Measurements from ENCODE around the gene SGO2.

- TF ChIP-seq, protein P1, sequence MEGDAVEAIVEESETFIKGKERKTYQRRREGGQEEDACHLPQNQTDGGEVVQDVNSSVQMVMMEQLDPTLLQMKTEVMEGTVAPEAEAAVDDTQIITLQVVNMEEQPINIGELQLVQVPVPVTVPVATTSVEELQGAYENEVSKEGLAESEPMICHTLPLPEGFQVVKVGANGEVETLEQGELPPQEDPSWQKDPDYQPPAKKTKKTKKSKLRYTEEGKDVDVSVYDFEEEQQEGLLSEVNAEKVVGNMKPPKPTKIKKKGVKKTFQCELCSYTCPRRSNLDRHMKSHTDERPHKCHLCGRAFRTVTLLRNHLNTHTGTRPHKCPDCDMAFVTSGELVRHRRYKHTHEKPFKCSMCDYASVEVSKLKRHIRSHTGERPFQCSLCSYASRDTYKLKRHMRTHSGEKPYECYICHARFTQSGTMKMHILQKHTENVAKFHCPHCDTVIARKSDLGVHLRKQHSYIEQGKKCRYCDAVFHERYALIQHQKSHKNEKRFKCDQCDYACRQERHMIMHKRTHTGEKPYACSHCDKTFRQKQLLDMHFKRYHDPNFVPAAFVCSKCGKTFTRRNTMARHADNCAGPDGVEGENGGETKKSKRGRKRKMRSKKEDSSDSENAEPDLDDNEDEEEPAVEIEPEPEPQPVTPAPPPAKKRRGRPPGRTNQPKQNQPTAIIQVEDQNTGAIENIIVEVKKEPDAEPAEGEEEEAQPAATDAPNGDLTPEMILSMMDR (IDR thresholded peaks at IDR 0.05; ENCODE audit: low read length): no peak
- no peak for TF ChIP-seq EZH2 (optimal IDR thresholded peaks at IDR 0.05; ENCODE audit: low read depth, low read length)
Measured at GRCh38 chr2:200620606-200621390, 94.8 kb downstream of the SGO2 start.

Measured in MM.1S (cell line).